ENCODE results near the gene WDR90. TPM values are rescaled to one million over a fixed set of nuclear protein-coding genes. Genes with fewer than 3 reads are reported as not detected.

Gene WDR90
- total and polyA plus RNA-seq, 2 of the 13 experiments (the other 11 are each of a cell fraction or from before 2014, with no cell fraction given) = 14.9 to 28.9 TPM

DNA sequence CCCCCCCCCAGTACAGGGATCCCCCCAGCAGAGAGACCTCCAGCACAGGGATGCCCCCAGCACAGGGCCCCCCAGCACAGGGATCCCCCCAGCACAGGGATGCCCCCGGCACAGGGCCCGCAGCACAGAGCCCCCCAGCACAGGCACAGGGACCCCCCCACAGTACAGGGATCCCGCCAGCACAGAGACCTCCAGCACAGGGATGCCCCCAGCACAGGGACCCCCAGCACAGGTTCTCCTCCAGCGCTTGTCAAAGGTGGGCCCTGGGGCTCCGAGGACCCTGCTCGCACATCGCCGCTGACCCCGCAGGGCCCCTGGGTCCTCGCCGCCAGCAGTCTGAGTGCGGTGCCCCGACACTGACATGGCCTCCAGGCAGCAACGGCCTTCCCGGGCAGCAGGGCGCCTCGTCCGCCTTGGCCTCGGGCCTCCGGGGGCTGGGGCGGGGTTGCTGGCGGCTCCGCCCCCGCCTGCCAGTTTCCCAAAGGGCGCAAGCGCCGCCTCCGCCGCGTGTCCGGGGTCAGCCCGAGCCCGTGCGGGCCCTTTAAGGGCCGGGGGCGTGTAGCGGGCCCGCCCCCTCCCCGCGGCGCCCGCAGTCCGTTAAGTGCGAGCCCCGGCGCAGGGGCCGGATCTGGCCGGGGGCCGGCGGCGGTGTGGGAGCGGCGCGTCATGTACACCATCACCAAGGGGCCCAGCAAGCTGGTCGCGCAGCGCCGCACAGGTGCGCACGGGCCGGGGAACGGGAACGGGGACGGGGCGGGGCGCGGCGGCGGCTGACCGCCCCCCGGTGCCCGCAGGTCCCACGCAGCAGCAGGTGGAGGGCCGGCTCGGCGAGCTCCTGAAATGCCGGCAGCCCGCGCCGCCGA is 7.6 kb upstream of the WDR90 start, which contains the start of gene MCRIP2 (continued):
- TF ChIP-seq, protein P1, sequence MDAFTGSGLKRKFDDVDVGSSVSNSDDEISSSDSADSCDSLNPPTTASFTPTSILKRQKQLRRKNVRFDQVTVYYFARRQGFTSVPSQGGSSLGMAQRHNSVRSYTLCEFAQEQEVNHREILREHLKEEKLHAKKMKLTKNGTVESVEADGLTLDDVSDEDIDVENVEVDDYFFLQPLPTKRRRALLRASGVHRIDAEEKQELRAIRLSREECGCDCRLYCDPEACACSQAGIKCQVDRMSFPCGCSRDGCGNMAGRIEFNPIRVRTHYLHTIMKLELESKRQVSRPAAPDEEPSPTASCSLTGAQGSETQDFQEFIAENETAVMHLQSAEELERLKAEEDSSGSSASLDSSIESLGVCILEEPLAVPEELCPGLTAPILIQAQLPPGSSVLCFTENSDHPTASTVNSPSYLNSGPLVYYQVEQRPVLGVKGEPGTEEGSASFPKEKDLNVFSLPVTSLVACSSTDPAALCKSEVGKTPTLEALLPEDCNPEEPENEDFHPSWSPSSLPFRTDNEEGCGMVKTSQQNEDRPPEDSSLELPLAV (CRISPR knock-in tag; conservative IDR thresholded peaks at IDR 0.05; ENCODE audit: low read depth) = no peak
- TF ChIP-seq SP140L (CRISPR knock-in tag; IDR thresholded peaks at IDR 0.05; ENCODE audit: borderline replicate concordance) = no peak
- no peak for TF ChIP-seq SRY (CRISPR knock-in tag; IDR thresholded peaks at IDR 0.05)
- TF ChIP-seq, protein P2, sequence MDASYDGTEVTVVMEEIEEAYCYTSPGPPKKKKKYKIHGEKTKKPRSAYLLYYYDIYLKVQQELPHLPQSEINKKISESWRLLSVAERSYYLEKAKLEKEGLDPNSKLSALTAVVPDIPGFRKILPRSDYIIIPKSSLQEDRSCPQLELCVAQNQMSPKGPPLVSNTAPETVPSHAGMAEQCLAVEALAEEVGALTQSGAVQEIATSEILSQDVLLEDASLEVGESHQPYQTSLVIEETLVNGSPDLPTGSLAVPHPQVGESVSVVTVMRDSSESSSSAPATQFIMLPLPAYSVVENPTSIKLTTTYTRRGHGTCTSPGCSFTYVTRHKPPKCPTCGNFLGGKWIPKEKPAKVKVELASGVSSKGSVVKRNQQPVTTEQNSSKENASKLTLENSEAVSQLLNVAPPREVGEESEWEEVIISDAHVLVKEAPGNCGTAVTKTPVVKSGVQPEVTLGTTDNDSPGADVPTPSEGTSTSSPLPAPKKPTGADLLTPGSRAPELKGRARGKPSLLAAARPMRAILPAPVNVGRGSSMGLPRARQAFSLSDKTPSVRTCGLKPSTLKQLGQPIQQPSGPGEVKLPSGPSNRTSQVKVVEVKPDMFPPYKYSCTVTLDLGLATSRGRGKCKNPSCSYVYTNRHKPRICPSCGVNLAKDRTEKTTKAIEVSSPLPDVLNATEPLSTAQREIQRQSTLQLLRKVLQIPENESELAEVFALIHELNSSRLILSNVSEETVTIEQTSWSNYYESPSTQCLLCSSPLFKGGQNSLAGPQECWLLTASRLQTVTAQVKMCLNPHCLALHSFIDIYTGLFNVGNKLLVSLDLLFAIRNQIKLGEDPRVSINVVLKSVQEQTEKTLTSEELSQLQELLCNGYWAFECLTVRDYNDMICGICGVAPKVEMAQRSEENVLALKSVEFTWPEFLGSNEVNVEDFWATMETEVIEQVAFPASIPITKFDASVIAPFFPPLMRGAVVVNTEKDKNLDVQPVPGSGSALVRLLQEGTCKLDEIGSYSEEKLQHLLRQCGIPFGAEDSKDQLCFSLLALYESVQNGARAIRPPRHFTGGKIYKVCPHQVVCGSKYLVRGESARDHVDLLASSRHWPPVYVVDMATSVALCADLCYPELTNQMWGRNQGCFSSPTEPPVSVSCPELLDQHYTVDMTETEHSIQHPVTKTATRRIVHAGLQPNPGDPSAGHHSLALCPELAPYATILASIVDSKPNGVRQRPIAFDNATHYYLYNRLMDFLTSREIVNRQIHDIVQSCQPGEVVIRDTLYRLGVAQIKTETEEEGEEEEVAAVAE (CRISPR knock-in tag; IDR thresholded peaks at IDR 0.05; ENCODE audit: borderline replicate concordance) = peak; percentile 60; the same call in 1 of the 2 replicates
- no peak for TF ChIP-seq SNAPC2 (CRISPR knock-in tag; IDR thresholded peaks at IDR 0.05)
- peak; percentile 73 for TF ChIP-seq PHF8 (CRISPR knock-in tag; IDR thresholded peaks at IDR 0.05)
- no peak for TF ChIP-seq JDP2 (CRISPR knock-in tag; IDR thresholded peaks at IDR 0.05; ENCODE audit: borderline replicate concordance)
- TF ChIP-seq ZNF460 (CRISPR knock-in tag; IDR thresholded peaks at IDR 0.05; ENCODE audit: borderline replicate concordance) = no peak
- TF ChIP-seq, protein P3, sequence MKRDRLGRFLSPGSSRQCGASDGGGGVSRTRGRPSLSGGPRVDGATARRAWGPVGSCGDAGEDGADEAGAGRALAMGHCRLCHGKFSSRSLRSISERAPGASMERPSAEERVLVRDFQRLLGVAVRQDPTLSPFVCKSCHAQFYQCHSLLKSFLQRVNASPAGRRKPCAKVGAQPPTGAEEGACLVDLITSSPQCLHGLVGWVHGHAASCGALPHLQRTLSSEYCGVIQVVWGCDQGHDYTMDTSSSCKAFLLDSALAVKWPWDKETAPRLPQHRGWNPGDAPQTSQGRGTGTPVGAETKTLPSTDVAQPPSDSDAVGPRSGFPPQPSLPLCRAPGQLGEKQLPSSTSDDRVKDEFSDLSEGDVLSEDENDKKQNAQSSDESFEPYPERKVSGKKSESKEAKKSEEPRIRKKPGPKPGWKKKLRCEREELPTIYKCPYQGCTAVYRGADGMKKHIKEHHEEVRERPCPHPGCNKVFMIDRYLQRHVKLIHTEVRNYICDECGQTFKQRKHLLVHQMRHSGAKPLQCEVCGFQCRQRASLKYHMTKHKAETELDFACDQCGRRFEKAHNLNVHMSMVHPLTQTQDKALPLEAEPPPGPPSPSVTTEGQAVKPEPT (CRISPR knock-in tag; IDR thresholded peaks at IDR 0.05; ENCODE audit: low read depth) = no peak
- no peak for TF ChIP-seq SUZ12 (IDR thresholded peaks at IDR 0.05; ENCODE audit: low read depth, low read length)
- no peak for TF ChIP-seq ZNF570 (CRISPR knock-in tag; IDR thresholded peaks at IDR 0.05; ENCODE audit: borderline replicate concordance)
- no peak for TF ChIP-seq KDM4B (CRISPR knock-in tag; IDR thresholded peaks at IDR 0.05)
- peak; percentile 54; the same call in 1 of the 2 replicates for TF ChIP-seq NRL (CRISPR knock-in tag; IDR thresholded peaks at IDR 0.05; ENCODE audit: borderline replicate concordance)
- TF ChIP-seq ZNF260 (CRISPR knock-in tag; IDR thresholded peaks at IDR 0.05; ENCODE audit: borderline replicate concordance, low read depth) = no peak
- no peak for TF ChIP-seq NPAS2 (CRISPR knock-in tag; IDR thresholded peaks at IDR 0.05; ENCODE audit: borderline replicate concordance)
- TF ChIP-seq, protein P4, sequence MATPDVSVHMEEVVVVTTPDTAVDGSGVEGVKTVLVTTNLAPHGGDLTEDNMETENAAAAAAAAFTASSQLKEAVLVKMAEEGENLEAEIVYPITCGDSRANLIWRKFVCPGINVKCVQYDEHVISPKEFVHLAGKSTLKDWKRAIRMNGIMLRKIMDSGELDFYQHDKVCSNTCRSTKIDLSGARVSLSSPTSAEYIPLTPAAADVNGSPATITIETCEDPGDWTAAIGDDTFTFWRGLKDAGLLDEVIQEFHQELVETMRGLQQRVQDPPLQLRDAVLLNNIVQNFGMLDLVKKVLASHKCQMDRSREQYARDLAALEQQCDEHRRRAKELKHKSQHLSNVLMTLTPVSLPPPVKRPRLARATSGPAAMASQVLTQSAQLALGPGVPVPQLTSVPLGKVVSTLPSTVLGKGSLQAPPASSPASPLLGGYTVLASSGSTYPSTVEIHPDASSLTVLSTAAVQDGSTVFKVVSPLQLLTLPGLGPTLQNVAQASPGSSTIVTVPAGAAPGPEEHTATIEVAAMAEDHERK (CRISPR knock-in tag; IDR thresholded peaks at IDR 0.05; ENCODE audit: low read depth) = no peak
